Stimulated activated CD4-positive, alpha-beta T cell treated with anti-CD3 and anti-CD28 coated beads, Interleukin-12 subunit alpha, Interleukin-12 subunit beta, amount 100 ng/mL, for 48 hours (primary cell): ENCODE results near the gene ZBTB46.
A peak's percentile ranks its signal among the peaks of the same experiment; 100 is the strongest.
"Not testable (repeated sequence)": the region's sequence is repeated elsewhere in the genome, so short reads cannot be mapped to it uniquely, and the experiment has no call there.

Source experiments
- DNase-seq, 3 donors: peaks; one replicate each; pipeline ENCODE4 v3.0.0-alpha.2; 2020; ENCODE audit warnings: low read depth in 2 of 3, low spot score in 1 of 3

Gene ZBTB46

DNA sequence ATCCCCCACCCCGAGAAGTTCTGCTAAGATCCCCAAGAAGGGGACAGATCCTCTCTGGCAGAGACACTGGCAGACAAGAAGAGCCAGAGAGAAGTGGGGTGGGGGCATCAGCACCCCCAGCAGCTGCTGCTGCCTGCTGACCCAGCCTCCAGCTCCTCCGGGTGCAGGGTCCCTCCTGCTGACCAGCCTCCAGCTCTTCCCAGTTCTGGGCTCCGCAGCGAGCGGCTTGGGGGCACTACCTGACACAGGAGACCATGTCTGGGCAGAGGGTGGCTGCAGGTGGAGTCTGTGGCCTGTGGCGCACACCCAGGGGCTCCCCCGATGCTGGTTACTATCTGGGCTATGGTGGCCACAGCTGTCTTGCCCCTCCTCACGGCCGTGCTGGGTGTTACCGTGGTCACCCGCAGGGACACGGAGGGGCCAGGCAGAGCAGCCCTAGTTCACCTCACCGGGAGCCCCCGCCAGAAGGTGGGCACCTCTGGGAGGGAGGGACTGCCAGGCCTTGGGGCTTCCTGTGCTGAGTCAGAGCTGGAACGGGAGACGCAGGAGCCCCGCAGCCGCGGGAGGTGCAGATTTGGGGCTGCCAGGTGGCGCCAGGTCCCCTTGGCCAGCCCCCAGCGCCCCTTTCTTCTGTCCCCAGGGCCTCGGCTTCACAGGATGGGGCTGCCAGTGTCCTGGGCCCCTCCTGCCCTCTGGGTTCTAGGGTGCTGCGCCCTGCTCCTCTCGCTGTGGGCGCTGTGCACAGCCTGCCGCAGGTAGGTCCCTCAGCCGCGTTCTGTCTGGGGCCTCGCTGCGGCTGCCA lies 94.0 kb downstream of the ZBTB46 start:
- peak in 1 of 3 donors; percentile 28 for DNase-seq

DNA sequence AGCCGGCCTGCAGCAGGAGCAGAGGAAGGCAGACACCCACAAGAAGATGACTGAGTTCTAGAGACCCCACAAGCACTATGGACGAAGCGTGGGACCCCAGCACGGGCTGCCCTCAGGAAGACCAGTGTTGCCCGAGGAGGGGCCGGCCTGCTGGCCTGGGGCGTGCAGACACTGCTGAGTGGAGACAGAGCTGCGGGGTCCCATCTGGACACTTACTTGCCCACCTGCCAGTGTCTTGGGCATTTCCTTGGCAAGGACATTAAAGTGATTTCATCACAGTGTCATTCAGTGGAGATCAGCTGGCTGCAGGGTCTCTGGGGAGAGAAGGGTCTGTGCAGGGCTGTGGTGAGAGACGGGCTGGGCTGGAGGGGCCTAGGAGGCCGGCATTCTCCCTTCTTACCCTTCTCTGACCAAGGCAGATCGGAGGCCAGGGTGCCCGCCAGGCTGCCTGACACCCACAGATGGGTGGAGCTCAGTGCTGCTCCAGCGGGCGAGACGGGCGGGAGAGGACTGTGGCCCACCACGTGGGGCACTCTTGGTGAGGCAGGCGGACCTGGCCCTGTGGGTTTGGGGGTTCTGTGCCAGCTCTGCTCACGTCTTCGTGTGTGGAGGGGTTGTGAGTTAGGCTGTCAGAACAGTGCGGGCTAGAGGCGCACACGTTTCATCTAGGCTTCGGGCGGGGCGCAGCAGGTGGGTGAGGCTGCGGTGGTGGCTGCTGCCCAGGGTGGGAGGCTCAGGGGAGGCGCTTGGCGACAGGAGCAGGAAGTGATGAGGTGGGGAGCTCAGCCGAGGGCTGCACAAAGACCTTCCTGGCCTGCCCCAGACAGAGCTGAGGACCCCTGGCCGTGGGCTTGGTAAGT lies 95.0 kb downstream of the ZBTB46 start, which contains the start of gene LIME1:
TSS of gene LIME1 (plus strand) at position 806 of the 860 bp plus-strand sequence. CDS start 886 bp downstream, outside the sequence.
- DNase-seq: peak in 1 of 3 donors; percentile 27

DNA sequence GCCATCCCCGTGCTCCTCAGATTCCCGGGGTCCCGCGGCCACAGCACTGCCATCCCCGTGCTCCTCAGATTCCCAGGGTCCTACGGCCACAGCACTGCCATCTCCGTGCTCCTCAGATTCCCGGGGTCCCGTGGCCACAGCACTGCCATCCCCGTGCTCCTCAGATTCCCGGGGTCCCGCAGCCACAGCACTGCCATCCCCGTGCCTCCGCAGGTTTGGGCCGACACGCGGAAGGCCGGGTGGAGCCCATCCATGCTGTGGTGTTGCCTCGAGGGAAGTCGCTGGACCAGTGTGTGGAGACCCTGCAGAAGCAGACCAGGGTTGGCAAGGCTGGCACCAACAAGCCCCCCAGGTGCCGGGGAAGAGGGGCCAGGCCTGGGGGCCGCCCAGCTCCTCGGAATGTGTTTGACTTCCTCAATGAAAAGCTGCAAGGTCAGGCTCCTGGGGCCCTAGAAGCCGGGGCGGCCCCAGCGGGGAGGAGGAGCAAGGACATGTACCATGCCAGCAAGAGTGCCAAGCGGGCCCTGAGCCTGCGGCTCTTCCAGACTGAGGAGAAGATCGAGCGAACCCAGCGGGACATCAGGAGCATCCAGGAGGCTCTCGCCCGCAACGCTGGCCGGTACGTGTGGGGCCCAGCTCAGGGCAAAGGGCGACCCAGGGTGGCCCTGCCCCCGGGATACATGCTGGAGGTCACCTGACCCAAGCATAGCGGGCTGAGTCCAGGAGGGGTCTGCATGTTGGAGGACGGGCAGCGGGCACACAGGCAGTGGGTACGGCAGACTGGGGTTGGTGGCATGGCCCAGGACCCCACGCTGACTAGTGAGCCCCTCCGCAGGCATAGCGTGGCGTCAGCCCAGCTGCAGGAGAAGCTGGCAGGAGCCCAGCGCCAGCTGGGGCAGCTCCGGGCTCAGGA lies 95.9 kb downstream of the ZBTB46 start:
- no peak for DNase-seq

DNA sequence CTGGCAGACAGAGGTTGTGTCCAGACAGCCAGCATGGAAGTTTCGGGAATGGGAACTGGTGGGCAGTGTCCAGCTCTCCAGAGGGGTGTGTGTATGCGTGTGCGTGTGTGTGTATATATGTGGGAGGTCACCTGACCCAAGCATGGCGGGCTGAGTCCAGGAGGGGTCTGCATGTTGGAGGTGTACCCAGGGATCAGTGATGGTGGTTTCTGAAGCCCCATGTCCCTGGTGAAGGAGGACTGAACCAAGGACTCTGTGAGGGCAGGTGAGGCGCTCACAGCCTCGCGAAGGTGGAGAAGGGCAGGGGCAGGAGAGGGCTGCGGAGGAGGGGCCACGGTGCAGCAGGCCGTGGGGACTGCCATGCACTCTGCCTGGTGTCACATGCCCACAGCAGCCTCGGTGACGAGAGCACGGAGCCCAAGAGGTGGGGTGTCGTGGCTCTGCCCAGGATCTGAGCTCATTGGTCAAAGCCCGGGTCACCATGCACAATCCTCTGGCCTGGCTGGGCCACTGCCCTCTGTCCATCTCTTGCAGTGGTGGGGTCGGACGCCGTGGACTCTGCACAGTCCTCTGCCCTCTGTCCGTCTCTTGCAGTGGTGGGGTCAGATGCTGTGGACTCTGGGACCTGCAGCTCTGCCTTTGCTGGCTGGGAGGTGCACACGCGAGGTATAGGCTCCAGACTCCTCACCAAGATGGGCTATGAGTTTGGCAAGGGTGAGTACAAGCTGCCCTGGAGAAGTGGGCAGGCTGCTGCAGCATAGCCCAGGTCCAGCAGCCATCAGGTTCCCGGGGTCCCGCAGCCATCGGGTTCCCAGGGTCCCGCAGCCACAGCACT lies 96.7 kb downstream of the ZBTB46 start:
- DNase-seq: no peak

DNA sequence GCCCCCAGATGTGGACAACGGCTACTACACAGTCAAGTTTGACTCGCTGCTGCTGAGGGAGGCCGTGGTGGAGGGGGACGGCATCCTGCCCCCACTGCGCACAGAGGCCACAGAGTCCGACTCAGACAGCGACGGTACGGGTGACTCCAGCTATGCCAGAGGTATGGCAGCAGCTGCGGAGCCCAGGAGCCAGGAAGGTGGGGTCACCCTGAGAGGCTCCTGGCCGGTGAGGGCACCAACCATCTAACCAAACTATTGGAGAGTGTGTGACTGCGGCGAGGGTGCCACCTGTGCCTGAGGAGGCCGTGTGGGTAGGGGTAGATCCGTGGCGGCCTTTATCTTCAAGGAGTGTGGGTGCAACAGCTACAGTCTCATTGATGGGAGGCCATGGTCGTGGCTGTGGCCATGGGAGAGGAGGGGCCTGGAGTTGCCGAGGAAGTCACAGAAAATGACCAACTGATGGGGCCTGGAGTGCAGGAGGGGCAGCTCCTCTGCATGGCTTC lies 97.4 kb downstream of the ZBTB46 start:
- DNase-seq: no peak

DNA sequence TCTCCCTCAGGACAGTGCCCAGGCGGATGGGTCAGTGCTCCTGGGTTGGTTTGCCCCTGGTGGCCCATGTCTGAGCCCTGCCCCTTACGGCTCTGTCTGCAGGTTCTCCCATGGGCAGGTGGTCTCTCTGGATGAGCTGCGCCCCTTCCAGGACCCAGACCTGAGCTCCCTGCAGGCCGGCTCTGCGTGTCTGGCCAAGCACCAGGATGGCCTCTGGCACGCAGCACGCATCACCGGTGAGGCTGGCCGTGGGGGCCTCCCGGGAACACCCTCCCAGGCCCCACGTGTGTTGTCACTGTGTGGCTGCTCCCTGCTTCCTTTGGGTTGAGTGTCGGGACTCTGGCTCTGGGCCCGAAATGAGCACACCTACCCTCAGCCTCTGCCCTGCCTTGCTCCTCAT lies 97.9 kb downstream of the ZBTB46 start:
- no peak for DNase-seq

DNA sequence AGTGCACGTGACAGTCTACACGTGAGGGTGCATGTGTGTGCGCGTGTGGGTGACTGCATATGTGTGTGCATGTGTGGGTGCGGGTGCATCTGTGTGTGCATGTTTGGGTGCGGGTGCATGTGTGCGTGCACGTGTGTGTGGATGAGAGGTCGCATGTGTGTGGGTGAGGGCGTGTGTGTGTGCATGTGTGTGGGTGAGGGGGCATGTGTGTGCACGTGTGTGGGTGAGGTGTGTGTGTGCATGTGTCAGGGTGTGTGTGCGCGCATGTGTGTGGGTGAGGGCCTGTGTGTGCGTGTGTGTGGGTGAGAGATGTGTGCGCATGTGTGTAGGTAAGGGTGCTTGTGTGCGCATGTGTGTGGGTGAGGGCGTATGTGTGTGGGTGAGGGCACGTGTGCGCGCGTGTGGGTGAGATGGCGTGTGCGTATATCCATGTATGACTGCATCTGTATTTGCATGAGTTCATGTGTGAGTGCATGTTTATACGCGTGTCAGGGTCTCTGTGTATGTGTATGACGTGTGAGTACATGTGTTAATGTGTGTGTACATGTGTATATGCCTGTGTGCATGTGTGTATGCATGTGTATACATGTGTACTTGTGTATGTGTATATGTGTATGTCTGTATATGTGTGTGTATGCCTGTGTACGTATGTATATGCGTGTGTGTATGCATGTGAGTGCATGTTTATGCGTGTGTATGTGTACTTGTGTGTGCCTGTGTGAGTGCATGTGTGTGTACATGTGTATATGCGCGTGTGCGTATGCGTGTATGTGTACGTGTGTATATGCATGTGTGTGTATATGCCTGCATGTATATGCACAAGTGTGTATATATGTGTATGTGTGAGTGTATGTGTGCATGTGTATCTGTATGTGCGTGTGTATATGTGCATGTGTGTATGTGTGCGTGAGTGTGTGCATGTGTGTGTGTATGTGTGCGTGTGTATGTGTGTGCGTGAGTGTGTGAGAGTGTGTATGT lies 98.7 kb downstream of the ZBTB46 start:
- DNase-seq: no peak

DNA sequence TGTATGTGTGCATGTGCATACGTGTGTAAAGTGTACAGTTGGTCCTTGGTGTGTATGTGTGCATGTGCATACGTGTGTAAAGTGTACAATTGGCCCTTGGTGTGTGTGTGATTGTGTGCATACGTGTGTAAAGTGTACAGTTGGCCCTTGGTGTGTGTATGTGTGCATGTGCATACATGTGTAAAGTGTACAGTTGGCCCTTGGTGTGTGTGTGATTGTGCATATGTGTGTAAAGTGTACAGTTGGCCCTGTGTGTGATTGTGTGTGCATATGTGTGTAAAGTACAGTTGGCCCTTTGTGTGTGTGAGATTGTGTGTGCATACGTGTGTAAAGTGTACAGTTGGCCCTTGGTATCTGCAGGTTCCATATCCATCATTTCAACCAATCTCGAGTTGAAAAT lies 99.7 kb downstream of the ZBTB46 start:
- no peak for DNase-seq

DNA sequence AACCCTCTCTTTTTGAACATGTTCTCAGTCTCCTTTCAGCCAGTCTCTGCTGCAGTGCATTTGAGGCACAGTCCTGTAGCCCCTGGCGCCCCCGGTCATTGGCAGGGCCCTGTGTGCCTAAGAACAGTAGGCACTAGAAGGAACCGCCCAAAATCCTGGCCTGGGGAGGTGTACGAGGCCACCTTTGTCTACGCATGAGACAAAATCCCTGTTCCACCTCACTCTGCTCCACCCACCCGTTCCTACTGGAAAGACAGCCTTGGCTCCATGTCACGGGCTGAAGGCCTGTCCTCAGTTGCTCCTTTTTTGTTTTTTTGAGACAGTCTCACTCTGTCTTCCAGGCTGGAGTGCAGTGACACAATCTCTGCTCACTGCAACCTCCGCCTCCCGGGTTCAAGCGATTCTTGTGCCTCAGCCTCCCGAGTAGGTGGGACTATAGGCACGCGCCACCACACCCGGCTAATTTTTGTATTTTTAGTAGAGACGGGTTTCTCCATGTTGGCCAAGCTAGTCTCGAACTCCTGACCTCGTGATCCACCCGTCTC lies 100.8 kb downstream of the ZBTB46 start:
- not testable (repeated sequence) for DNase-seq

DNA sequence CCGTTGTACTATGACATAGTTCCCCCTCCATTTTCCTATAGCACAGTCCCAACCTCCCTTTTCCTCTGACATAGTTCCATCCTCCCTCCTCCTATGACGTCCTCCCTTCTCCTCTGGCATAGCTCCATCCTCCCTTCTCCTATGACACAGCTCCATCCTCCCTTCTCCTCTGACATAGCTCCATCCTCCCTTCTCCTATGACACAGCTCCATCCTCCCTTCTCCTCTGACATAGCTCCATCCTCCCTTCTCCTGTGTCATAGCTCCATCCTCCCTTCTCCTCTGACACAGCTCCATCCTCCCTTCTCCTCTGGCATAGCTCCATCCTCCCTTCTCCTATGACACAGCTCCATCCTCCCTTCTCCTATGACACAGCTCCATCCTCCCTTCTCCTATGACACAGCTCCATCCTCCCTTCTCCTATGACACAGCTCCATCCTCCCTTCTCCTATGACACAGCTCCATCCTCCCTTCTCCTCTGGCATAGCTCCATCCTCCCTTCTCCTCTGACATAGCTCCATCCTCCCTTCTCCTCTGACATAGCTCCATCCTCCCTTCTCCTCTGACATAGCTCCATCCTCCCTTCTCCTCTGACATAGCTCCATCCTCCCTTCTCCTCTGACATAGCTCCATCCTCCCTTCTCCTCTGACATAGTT lies 108.0 kb downstream of the ZBTB46 start:
- DNase-seq: not testable (repeated sequence)

DNA sequence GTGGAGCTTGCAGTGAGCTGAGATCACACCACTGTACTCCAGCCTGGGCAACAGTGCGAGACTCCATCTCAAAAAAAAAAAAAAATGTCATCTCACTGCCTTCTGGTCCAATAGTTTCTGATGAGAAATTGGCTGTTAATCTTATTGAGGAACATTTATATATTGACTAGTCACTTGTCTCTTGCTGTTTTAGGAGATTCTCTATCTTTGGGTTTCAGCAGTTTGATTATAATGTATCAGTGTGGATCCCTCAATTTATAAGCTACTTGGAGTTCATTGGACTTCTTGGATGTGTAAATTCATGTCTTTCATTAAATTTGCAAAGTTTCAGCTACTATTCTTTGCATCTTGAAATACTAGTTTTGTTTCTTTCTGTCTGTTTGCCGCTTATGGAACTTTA lies 112.1 kb downstream of the ZBTB46 start:
- DNase-seq: no peak

DNA sequence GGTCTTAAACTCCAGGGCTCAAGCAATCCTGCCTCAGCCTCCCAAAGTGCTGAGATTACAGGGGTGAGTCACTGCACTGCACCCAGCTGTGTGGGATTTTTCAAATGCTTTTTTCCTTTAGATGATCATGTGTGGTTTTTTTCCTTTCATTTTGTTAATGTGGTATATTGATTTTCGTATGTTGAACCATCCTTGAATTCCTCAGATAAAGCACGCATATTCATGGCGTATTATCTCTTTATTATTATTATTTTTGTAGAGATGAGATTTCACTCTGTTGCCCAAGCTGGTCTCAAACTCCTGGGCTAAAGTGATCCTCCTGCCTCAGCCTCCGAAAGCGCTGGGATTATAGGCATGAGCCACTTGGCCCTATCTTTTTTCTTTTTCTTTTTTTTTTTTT lies 116.2 kb downstream of the ZBTB46 start:
- no peak for DNase-seq

DNA sequence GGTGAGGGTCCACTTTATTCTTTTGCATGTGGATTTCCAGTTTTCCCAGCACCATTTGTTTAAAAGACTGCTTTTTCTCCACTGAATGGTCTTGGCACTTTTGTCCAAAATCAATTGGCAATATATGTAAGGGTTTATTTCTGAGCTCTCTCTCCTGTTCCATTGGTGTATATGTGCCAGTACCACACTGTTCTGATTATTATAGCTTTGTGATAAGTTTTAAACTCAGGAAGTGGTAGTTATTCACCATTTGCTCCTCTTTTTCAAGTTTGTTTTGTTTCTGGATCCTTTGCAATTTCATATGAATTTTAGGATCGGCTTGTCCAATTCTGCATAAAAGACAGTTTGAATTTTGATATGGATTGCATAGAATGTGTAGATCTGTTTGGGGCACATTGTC lies 118.9 kb downstream of the ZBTB46 start:
- no peak for DNase-seq

DNA sequence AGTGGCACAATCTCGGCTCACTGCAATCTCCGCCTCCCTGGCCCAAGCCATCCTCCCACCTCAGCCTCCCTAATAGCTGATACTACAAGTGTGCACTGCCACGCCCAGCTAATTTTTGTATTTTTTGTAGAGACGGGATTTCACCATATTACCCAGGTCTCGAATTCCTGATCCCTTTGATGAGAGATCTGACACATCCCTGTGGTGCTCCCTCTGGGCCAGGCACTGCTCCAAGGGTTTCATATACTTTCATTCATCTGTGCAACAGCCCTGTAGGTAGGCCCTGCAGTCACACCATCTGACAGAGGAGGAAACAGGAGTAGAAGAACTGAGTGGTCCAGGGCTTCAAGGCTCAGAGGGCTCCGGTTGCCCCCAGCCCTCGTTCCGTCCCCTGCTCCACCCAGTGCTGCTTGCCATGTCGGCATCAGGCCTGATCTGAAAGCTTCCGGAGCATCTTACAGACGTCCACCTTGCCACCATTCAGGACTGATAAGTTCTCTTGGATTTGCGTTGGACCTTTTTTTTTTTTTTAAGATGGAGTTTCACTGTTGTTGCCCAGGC lies 119.9 kb downstream of the ZBTB46 start:
- no peak for DNase-seq

DNA sequence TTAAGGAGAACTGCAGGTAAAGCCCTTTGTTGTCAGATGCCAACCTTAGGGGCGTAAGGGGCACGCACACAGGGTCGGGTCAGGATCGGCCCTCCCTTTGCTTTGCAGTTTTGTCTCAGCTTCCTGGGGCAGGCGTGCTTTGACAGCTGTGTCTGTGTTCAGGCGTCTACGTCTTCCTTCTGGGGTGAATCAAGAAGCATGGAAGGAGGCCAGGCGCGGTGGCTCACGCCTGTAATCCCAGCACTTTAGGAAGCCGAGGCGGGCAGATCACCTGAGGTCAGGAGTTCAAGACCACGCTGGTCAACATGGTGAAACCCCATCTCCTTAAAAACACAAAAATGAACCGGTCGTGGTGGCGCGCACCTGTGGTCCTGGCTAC lies 121.9 kb downstream of the ZBTB46 start:
- DNase-seq: no peak

DNA sequence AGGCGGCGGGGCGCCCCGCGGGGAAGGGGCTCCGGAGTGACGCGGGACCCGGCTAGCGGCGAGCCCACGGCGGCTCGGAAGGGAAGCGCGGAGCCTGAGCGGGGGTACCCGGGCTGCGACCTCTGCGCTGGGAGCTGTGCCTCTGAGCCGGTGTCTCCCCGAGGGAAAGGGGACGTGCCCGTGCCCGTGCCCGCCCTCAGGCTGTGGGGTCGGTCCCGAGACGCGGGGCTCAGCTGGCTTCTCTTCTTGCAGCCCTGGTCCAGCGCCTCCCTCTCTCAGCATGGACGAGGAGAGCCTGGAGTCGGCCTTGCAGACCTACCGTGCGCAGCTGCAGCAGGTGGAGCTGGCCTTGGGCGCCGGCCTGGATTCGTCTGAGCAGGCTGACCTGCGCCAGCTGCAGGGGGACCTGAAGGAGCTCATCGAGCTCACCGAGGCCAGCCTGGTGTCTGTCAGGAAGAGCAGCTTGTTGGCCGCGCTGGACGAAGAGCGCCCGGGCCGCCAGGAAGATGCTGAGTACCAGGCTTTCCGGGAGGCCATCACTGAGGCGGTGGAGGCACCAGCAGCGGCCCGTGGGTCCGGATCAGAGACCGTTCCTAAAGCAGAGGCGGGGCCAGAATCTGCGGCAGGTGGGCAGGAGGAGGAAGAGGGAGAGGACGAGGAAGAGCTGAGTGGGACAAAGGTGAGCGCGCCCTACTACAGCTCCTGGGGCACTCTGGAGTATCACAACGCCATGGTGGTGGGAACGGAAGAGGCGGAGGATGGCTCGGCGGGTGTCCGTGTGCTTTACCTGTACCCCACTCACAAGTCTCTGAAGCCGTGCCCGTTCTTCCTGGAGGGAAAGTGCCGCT lies 122.5 kb downstream of the ZBTB46 start:
- no peak for DNase-seq
